NCI-H128 (cell line): ENCODE measurements around the gene RXRA.
"Not testable (repeated sequence)": the region's sequence is repeated elsewhere in the genome, so short reads cannot be mapped to it uniquely, and the experiment has no call there.

ENCODE experiments used
- DNase-seq: peaks from one replicate; lab custom pipeline; 2025; ENCODE audit not compliant: unreplicated experiment; lab: John Stamatoyannopoulos, UW

The RXRA gene

DNA sequence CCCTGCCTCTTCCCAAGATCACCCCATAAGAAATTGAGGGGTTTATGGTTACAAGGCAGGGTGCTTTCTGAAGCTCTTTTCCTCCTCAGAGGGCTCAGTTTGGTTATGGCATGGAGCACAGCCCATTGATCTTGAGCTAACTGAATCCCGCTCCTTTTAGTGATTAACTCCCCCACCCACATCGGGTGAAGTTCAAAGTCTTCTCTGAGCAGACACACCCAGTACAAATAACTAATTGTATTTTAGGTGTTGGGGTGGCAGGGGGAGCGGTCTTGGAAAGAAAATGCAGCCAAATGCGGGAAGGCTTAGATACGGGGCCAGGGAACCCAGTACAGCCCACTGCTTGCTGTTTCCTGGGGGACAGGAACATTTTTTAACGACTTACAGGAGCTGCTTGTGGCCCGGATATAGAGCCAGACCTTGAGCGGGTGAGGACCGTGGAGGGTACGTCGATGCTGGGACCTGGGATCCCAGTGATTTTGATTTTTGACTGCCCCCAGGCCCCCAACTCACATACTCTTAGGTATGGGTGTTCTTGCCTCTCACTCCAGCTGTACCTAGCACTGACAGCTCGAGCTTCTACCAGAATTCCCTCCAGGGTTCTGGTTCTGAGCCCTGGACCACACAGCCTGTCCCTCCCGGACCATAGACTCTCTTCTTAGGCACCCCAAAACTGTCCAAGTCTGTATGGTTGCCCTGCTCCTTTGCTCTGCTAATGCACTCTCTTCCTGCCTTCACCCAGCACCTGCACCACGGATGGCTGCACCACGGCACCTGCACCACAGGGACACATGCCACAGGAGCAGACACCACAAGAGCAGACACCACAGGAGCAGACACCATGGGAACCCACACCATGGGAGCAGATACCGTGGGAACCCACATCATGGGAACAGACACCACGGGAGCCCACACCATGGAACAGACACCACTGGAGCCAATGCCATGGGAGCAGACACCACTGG is 18.3 kb upstream of the RXRA start:
- DNase-seq: no peak

DNA sequence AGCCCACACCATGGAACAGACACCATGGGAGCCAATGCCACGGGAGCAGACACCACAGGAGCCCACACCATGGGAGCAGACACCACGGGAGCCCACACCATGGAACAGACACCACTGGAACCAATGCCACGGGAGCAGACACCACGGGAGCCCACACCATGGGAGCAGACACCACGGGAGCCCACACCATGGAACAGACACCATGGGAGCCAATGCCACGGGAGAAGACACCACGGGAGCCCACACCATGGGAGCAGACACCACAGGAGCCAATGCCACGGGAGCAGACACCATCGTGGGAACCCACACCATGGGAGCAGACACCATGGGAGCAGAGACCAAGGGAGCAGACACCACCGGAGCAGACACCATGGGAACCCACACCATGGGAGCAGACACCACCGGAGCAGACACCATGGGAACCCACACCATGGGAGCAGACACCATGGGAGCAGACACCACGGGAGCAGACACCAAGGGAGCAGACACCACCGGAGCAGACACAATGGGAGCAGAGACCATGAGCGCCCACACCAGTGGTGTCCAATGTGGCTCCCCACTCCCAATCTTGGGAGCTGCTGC is 17.5 kb upstream of the RXRA start:
- not testable (repeated sequence) for DNase-seq

DNA sequence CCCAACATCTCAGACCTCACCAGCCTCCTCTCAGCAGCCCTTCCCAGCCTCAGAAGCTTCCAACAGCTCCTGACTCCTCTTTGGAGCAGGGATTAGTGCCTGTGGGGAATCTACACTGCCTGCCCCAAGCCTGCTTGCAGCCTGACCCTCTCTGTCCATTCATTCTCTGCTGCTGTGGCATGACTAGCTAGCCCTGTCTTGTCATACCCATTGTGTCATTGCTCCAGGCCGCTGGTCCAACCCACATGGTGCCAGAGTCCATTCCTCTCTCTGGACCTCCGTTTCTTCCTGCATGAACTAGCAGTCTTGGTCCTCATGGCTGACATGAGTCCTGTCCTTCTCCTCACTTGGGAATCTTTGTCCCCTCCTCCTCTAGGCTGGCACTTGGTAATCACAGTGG is 12.8 kb upstream of the RXRA start:
- DNase-seq: no peak

DNA sequence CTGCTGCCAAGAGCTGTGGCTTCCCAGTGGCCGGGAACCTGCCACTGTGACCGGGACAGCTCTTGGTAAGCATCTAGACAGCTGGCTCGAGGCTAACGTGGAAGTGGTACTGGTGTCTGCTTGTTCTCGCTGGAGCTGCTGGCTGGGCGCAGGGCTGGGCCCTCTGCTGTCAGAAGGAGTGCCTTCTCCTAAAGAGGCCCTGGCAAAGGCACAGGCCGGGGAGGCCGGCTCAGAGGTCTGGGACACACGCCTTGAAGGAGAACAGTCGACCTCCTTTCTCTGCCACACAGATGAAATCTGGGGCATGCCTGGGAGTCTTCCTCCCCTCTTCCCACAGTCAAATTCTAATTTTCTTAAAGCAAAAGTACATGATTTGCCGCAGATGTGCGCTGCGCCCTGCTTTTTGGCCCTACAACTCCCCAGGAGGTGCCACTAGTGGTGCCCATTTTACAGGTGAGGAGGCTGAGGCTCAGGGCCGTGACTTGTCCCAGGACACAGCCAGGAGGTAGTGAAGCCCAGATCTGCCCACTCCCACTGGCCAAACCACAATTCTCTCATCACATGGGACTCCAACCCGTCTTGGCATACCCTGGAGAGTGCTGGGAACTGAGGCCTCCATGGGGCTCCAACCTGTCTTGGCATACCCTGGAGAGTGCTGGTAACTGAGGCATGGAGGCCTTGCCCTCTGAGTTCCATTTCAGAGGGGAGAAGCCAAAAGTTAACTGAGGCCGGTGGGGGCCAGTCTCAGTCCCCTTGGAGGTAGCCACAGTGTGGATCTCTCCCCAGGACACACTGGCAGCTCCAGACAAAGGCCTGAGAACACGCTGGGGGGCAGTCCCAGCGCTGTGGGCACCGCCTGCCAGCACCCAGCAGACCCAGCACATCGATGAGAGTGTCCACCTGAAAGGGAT is 12.0 kb upstream of the RXRA start:
- no peak for DNase-seq

DNA sequence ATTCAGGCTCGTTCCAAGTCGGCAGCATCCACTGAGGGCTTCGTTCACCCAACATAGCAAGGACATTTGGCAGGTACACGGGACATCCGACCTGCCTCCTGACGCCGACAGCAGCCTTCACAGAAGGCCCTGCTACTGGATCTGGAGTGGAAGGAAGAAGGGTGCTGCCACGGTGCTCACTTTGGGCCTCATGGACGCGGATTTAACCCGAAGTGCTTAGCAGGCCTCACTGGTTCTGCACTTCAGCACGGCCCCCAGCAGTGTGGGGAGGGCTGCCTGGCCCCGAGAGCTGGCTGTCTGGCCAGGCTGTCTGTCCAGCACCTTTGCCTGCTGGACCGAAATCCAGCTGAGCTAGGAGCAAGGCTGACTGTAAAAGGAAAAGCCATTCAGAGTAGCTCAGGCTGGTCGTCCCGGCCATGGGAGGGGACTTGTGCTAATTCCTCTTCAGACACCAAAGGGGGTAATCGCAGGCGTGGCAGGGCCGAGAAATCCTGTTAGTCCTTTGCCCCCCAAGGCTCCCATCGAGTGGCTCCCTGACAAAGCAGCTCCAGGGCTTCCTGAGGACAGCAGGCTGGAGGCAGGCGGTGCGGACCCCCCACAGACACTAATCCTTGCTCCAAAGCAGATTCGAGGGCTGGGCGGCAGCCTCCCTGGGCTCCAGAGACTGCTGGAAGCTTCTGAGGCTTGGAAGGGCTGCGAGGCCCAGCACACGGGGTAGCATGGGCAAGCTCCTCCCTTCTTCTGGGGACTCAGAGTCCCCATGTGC is 11.1 kb upstream of the RXRA start:
- DNase-seq: no peak

DNA sequence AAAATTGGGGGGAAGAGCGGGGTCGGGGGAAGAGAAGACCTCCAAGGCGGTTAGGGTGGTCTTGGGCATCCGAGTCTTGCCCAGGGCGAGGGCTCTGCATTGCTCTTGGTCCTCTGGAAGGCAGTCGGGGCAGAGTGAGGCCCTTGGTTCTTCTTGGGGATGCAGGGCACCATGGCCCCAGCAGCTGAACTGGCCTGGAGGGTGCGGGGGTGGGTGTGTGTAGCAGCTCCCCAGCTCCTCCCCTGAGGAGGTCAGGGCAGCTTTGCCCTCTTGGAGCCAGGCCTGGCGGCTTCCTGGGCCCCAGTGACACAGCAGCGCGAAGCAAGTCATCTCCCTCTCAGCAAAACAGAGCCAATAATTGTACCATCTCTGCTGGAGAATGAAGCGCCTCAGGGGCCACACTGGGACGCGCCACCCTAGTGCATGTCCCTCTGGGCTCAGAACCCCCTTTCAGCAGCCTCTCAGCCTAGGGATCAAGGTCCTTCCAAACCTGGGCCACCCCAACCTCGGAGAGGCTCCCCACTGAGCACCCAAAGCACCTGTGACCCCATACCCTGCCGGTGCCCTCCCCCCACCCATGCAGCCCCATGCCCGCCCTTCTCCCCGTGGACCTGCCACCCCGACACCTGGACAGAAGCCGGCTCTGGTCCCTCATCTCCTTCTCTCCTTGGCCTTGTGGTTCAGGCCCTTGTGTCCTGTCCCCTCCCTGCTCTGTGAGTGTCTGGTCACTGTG is 10.4 kb upstream of the RXRA start:
- DNase-seq: no peak

DNA sequence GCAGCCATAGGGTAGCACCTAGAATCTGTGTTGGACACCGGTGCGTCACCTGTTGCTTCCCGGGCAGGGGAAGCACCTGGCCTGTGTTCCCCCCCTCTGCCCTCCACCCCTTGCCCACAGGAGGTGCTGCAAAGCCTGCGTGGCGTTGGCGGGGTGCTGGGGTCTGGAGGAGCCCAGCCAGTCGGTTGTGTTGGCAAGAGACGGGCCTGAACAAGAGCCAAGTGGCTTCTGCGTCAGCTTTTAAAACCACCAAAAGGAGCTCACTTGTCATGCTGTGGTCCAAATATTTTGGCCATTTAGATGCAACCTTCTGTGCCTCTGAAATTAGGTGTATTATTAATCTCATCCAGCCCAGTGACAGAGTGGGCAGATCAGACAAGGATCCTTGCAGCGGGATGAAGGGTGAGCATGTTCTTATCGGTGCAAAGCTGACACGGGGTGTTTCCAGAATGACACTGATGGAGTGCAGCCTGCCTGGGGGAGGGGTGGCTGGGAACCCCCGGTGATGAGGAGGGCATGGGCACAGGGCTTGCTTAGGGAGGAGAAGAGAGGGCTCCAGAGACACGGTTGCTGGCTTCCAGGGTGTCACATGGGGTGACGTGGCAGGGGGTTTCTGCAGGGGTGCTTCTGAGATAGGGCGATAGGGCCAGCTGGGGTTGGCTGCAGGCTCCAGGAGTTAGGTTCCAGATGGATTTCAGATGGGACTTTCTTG is 9.7 kb upstream of the RXRA start:
- no peak for DNase-seq

DNA sequence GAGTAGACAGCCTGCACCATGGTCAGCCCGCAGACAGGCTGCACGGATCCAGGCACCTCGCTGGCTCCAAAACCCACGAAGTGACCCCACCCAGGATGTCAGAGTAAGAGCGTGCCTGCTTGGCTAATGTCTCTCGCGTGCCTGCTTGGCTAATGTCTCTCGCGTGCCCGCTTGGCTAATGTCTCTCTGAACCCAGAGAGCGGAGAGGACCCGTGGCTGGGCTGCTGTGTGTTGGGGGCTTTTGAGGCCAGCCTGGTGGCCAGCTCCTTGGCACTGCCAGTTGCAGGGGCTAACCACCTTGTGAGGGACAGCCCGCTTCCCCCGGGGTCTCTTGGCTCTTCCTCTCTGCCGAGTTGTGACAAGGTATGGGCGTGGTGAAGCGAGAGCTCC is 8.9 kb upstream of the RXRA start:
- DNase-seq: no peak

DNA sequence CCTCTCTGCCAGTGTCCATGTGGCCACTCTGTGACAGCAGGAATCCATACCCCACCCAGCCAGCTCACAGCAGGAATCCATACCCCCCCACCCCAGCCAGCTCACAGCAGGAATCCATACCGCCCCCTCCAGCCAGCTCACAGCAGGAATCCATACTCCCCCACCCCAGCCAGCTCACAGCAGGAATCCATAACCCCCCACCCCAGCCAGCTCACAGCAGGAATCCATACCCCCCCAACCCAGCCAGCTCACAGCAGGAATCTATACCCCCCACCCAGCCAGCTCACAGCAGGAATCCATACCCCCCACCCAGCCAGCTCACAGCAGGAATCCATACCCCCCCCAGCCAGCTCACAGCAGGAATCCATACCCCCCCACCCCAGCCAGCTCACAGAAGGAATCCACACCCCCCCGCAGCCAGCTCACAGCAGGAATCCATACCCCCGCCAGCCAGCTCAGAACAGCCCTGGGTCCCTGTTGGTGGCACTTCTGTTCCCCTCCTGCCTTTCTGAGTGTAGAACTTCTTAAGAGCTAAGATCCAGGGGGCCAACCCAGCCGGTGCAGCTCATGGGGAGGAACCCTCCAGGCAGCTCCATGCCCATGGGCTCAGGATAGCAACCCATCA is 8.4 kb upstream of the RXRA start:
- DNase-seq: no peak

DNA sequence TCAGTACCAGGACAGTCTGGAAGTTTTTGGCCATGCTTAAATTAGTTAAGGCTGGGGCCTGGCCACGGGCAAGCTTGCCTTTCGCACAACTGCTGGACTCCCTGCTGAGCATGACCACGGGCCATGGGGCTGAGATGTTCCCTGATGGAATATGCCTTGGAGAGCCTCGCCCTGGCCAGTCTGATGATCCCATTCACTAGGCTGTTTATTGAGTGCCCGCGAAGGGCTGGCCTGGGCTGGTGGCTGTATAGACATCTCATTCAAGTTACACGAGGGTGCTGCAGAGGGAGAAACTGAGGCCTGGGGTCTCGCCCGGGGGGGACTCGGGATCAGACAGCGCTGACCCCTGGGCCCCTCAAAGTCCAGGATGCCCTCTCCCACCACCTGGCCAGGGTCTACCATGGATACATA is 7.8 kb upstream of the RXRA start:
- no peak for DNase-seq

DNA sequence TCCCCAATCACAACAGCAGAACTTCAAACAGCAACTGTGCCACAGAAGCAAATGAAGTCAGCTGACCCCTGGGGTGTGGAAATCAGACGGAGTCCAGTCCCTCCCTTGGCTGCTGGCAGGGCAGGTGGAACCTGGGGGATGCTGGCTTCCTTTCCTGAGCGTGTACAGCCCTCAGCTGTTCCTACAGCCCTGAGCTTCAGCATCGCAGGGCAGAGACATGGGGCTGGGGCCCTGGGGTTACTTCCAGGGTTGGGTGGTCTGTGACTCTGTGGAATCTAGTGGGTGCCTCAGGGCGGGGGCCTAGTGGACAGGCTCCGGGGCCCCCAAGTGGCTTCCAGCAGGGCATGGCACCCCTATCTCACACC is 7.3 kb upstream of the RXRA start:
- DNase-seq: no peak

DNA sequence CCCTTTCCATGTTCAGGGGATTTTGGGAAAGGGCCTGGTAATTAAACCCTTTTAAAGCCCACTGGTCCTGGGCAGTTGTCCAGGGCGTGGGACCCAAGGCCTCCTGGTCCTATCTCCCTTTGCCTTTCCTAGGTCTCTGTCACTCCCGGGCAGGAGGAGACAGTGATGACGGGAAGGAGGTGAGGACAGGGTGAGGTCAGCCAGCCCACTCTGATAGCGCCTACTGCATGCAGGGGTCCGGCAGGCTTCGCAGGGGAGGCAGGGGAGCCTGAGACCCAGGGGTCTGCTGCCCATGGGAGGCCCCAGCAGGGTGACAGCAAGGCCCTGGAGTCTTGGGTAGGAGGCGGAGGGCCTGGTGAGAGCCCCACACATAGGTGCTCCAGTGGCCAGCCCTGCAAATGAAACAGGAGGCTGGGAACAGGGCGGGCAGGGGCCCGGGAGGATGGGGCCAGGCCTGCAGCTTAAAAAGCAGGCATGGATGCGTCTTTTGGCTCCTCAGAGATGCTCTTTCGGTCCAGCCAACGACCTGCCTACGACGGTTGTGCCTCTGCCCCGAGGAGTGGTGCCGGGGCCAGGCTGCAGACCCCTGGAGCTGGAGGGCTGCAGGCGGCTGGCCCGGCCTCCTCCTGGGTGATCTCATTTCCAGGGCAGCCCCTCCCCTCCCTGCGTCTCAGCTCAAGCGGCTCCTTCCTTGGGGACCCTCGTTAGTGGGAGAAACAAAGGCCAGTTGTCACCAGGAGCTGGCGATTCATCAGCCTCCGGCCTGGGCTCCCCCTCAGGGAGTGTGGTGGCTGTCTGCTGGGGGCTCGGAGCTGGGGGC is 6.7 kb upstream of the RXRA start:
- DNase-seq: no peak

DNA sequence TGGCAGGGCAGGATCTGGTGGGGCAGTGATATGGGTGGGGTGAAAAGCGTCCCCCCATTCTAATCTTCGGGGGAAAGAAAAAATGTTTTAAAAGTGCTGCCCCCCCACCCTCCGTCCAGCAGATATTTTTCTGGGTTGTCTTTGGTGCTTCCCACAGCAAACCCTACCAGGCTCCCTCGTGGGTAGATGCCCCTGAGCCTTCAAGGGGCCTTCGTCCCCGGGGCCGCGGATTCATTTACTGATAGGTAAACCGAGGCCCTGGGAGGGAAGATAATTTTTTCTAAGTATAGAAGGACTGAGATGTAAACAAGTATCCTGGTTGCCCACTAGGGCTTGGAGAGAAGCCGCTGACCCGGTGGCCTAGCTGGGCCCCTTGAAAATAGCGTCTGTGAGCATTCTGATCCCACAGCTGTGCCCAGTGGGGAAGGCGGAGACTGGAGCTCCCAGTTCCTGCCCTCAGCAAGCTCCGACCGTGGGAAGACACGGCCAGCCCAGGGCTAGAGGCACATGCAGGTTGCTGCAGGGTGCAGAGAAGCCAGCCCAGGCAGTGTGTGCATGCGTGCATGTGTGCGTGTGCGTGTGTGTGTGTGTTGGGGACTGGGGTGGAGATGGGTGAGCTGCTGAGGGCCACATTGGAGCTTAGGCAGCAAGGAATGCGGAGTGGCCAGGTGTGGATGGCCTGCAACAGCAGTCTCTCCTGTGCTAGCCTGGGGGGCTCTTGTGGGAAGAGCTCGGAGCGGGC is 6.0 kb upstream of the RXRA start:
- no peak for DNase-seq

DNA sequence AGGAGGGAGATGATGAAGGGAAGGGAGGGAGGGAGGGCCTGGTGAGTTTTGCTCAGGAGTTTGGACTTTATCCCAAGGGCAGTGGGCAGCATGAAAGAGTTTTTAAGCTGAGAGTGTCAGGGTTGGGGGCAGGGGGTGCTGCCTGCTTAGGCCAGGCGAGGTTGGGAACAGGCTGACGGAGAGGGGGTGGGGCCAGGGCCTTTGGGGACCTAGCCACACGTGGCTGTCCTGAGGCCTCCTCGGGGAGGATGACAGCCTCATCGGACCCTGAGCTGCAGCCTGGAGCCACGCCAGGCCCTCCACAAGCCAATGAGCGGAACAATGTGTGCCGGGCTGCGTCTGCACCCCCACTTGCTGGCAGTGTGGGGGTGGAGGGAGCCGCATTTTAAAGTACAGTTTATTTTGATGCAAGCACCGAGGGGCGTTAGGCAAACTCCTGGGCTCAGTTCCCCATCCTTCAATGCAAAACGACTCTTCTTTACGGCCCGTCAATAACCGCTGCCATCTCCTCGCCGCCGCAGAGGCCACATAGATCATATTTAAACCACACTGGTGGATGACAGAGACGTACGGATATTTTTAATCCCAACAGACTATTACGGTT is 5.3 kb upstream of the RXRA start:
- DNase-seq: no peak

DNA sequence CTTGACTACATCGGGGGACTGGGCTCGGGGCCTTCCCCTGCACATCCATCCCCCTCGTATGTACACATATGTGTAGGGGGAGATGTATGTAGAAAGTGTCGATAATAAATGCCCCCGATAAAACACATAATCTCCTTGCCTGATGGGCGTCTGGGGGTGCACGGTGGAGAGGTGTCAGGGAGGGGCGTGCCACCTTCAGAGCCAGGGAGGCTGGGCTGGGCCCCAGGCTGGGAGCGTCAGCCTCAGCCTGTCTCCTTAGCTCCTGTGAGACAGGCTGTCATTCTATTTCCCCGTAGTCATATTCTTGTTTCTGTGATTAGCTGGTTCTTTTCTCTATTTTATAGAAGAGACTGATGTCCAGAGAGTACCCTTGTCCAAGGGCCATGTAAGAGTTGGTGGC is 4.7 kb upstream of the RXRA start:
- no peak for DNase-seq

DNA sequence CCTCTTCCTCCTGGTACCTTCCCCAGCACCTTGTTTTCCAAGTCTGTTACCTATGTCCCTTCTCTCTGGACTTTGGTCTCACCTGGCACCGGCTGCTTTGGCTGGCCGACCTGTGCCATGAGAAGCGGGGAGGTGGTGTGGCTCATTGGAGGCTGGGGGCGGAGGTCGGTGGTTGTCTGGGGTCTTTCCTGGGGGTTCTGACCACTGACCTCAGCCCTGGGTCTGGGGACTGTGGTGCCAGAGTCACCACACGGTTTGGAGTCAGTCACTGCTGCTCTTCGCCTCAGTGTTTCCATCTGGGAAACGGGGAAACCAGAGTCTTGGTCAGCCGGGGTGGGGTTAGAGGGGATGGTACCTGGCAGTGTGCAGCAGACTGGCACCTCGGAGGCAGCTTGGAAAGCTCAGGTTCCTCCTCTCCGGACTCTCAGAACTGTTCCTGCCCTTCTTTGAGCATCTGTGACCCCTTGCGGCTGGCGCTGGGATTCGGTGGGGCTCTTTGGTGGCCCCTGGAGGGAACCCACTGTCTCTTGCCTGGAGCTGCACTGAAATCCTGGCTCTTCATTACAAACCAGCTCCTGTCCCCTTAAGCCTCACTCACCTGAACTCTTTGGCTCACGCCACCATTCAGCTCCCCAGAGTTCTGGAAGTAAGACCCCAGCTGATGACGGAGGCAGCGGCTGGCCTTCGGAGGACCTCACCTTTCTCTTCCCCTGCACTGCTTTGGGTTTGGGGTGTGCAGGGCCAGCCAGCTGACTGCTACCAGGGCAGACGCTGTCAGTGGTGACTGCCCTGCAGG is 4.1 kb upstream of the RXRA start:
- DNase-seq: no peak
